H1 (cell line): ENCODE measurements around the gene ZBTB40.

Source experiments
- ATF2 ChIP-seq: IDR thresholded peaks from 2 replicates; pipeline ENCODE4 v1.6.1; 2012; ENCODE audit warnings: low read length, inconsistent platforms
- CEBPB ChIP-seq: IDR thresholded peaks from 2 replicates; pipeline ENCODE4 v1.6.1; 2012; ENCODE audit warnings: low read depth, low read length
- CHD2 ChIP-seq: IDR thresholded peaks from 2 replicates; pipeline ENCODE4 v1.6.1; 2012; ENCODE audit warnings: low read length, improper control_type of control experiment
- CTCF ChIP-seq, 3 experiments: IDR thresholded peaks; 1 replicate in 2 of 3; 2 replicates in 1 of 3; pipeline versions ENCODE4 v1.5.1 to v1.6.1; 2011; ENCODE audit warnings: low read length in 3 of 3, mild to moderate bottlenecking in 3 of 3, inconsistent platforms in 2 of 3, low read depth in 1 of 3, moderate library complexity in 1 of 3; ENCODE audit not compliant: insufficient read depth in 1 of 3; ENCODE audit errors: control extremely low read depth in 1 of 3
- EP300 ChIP-seq, 2 experiments: IDR thresholded peaks; 1 replicate in 1 of 2; 2 replicates in 1 of 2; pipeline ENCODE4 v1.6.1; 2011 to 2012; ENCODE audit warnings: low read depth in 2 of 2, low read length in 2 of 2, mild to moderate bottlenecking in 2 of 2, borderline replicate concordance in 1 of 2, inconsistent platforms in 1 of 2, moderate library complexity in 1 of 2
- EZH2 ChIP-seq: fragments of 200-600 bp; sonication (generic); IDR thresholded peaks from 2 replicates; pipeline ENCODE4 v1.7.1; 2012; ENCODE audit warnings: low read depth, mild to moderate bottlenecking, moderate library complexity, low read length, inconsistent platforms; ENCODE audit not compliant: severe bottlenecking
- GABPA ChIP-seq: IDR thresholded peaks from 2 replicates; pipeline ENCODE4 v1.6.1; 2011; ENCODE audit warnings: mild to moderate bottlenecking, low read length, moderate library complexity, borderline replicate concordance; ENCODE audit not compliant: insufficient read depth
- JUND ChIP-seq: IDR thresholded peaks from 2 replicates; pipeline ENCODE4 v1.6.1; 2011; ENCODE audit warnings: mild to moderate bottlenecking, improper control_type of control experiment, low read length
- MAFK ChIP-seq: IDR thresholded peaks from 2 replicates; pipeline ENCODE4 v1.6.1; 2012; ENCODE audit warnings: low read depth, mild to moderate bottlenecking, improper control_type of control experiment, low read length
- SIN3A ChIP-seq, 2 experiments: IDR thresholded peaks in 1 of 2; conservative IDR thresholded peaks in 1 of 2; 2 replicates each; pipeline ENCODE4 v1.6.1; 2011 to 2012; ENCODE audit warnings: low read length in 2 of 2, improper control_type of control experiment in 1 of 2, low read depth in 1 of 2, mild to moderate bottlenecking in 1 of 2
- SP1 ChIP-seq: IDR thresholded peaks from 2 replicates; pipeline ENCODE4 v1.6.1; 2011; ENCODE audit warnings: low read depth, low read length

- no peak for TF ChIP-seq CTCF (IDR thresholded peaks at IDR 0.05; ENCODE audit: control extremely low read depth in 1 of 3, insufficient read depth in 1 of 3, low read depth in 1 of 3, low read length in 3 of 3)
- TF ChIP-seq JUND: no peak
- TF ChIP-seq EZH2: no peak
- TF ChIP-seq GABPA: no peak
- TF ChIP-seq SP1: no peak
- TF ChIP-seq CHD2: no peak
- TF ChIP-seq MAFK: no peak
- no peak for TF ChIP-seq EP300 (IDR thresholded peaks at IDR 0.05; ENCODE audit: borderline replicate concordance in 1 of 2, low read depth in 2 of 2, low read length in 2 of 2)
- TF ChIP-seq ATF2: no peak
- no peak for TF ChIP-seq SIN3A (conservative IDR thresholded peaks at IDR 0.05 in 1 of 2, IDR thresholded peaks at IDR 0.05 in 1 of 2; ENCODE audit: low read depth in 1 of 2, low read length in 2 of 2)
- TF ChIP-seq CEBPB: no peak
Observed at GRCh38 chr1:22567994-22568393, 116.3 kb downstream of the ZBTB40 start.
